HAP-1 (cell line): ENCODE measurements around the gene SMIM1.

Source experiments
- DNase-seq, 2 experiments: peaks; one replicate each; pipeline ENCODE4 v3.0.0-alpha.2; 2016 to 2020; ENCODE audit warnings: low spot score in 2 of 2
- H3K27me3 ChIP-seq: fragments of 250-450 bp; sonication (Bioruptor Pico); 2 replicates; pipeline ENCODE4 v1.5.1; 2020; ENCODE audit warnings: low read depth, mild to moderate bottlenecking, moderate library complexity
- H3K36me3 ChIP-seq: fragments of 250-450 bp; sonication (Bioruptor Pico); replicated peaks from 2 replicates; pipeline ENCODE4 v1.5.1; 2020; ENCODE audit warnings: mild to moderate bottlenecking
- H3K4me1 ChIP-seq: fragments of 250-450 bp; sonication (Bioruptor Pico); 2 replicates; pipeline ENCODE4 v1.5.1; 2020; ENCODE audit warnings: mild to moderate bottlenecking
- H3K4me3 ChIP-seq: fragments of 250-450 bp; sonication (Bioruptor Pico); 2 replicates; pipeline ENCODE4 v1.5.1; 2020; ENCODE audit warnings: mild to moderate bottlenecking, moderate library complexity
- H3K9me3 ChIP-seq: fragments of 250-450 bp; sonication (Bioruptor Pico); 2 replicates; pipeline ENCODE4 v1.5.1; 2020; ENCODE audit warnings: mild to moderate bottlenecking, moderate library complexity
- in situ Hi-C: fragments of 300-500 bp; cut with MboI; formaldehyde crosslinking; loops from 3 replicates; pipeline ENCODE4 v1.14.3; 2020; ENCODE audit warnings: low sequenced_read_pairs, inconsistent platforms, mixed read lengths

SMIM1 gene

DNA sequence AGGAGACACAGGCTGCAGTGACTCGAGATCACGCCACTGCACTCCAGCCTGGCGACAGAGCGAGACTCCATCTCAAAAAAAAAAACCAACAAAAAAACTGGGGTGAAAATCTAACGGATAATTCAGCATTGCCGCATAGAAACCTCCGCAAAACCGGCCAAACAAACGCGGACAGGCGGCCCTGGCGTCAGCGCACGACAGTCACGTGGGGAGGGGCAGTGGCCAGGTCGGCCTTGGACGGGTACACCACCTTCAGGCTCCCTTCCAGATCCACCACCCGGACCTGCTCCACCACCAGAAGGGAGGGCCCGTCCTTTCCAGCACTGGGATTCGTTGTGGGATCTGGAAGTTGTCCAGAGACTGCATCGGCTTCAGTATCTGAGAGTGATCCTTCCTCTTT, 8.4 kb downstream of the SMIM1 start:
- in situ Hi-C loops: no loop called here
- H3K36me3 ChIP-seq: peaks cover 61% of the 10 kb centered on the region
- no peak for DNase-seq

GRCh38 chr1:3783651-3784474, 11.3 kb downstream of the SMIM1 start:
- DNase-seq: no peak
- H3K9me3 ChIP-seq: no peaks in the 10 kb centered on the region
- in situ Hi-C loops: no loop called here
- no peak overlapping the region for H3K4me3 ChIP-seq
- H3K27me3 ChIP-seq: no peaks in the 10 kb centered on the region
- H3K4me1 ChIP-seq: no peaks in the 10 kb centered on the region
- peaks cover 69% of the 10 kb centered on the region for H3K36me3 ChIP-seq

More for the DNA sequence above, 8.4 kb downstream of the SMIM1 start:
- Histone ChIP-seq H3K27me3 (no peaks in the 10 kb centered on the region), H3K4me1 (no peaks in the 10 kb centered on the region), H3K4me3 (no peak overlapping the region), H3K9me3 (no peaks in the 10 kb centered on the region)

DNA sequence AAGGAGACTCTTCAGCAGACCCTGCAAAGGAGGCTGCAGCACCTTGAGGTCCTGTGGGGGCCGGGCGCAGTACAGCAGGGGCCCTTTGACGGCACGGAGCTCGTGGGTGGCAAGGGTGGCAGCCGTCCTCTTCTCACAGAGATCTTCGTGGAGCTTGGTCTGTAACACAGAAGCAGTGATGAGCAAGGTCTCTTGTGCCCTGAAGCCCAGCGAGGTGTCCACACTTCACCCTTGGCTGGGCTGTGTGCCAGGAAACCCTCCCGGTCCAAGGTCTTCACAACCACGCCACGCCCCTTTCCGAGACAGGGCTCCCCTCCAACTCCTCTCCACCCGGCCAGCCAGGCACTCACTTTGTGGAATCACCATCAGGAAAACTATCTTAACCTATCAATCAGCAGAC, 12.5 kb downstream of the SMIM1 start:
- in situ Hi-C loops: no loop called here
- DNase-seq: no peak
- Histone ChIP-seq H3K9me3 (no peaks in the 10 kb centered on the region), H3K36me3 (peaks cover 57% of the 10 kb centered on the region), H3K4me3 (no peak overlapping the region), H3K27me3 (no peaks in the 10 kb centered on the region), H3K4me1 (no peaks in the 10 kb centered on the region)

- DNase-seq: peak in 1 of 2 experiments; percentile 46
- H3K27me3 ChIP-seq: no peaks in the 10 kb centered on the region
- in situ Hi-C loops: no loop called here
- H3K9me3 ChIP-seq: no peaks in the 10 kb centered on the region
- H3K36me3 ChIP-seq: peaks cover 51% of the 10 kb centered on the region
- no peak overlapping the region for H3K4me3 ChIP-seq
- H3K4me1 ChIP-seq: no peaks in the 10 kb centered on the region
These were observed 13.1 kb downstream of the SMIM1 start for GRCh38 chr1:3785456-3786157.

- in situ Hi-C loops: no loop called here
- H3K36me3 ChIP-seq: peaks cover 40% of the 10 kb centered on the region
- H3K4me1 ChIP-seq: no peaks in the 10 kb centered on the region
- no peak overlapping the region for H3K4me3 ChIP-seq
- DNase-seq: no peak
- H3K9me3 ChIP-seq: no peaks in the 10 kb centered on the region
- H3K27me3 ChIP-seq: no peaks in the 10 kb centered on the region
These were observed 14.2 kb downstream of the SMIM1 start for GRCh38 chr1:3786468-3787348.

DNA sequence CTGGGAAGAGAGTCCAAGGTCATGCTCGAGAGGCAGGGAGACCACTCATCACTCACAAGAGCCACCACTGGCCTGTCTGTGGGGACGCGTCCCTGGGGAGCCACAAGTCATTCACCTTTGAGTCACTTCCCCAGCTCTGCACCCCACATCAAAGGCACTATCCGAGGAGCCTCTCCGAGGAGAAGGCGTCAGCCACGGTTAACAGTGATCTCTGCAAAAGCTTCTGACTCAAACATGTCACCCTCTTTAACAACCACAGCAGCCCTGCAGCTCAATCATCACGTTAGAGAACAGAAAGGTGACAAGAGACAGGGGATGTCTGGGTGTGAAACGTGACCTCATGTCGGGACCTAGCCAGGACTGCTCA, 14.8 kb downstream of the SMIM1 start:
- no peak for DNase-seq
- Histone ChIP-seq H3K9me3 (no peaks in the 10 kb centered on the region), H3K27me3 (no peaks in the 10 kb centered on the region), H3K36me3 (peaks cover 35% of the 10 kb centered on the region), H3K4me3 (no peak overlapping the region), H3K4me1 (no peaks in the 10 kb centered on the region)
- in situ Hi-C loops: no loop called here

DNA sequence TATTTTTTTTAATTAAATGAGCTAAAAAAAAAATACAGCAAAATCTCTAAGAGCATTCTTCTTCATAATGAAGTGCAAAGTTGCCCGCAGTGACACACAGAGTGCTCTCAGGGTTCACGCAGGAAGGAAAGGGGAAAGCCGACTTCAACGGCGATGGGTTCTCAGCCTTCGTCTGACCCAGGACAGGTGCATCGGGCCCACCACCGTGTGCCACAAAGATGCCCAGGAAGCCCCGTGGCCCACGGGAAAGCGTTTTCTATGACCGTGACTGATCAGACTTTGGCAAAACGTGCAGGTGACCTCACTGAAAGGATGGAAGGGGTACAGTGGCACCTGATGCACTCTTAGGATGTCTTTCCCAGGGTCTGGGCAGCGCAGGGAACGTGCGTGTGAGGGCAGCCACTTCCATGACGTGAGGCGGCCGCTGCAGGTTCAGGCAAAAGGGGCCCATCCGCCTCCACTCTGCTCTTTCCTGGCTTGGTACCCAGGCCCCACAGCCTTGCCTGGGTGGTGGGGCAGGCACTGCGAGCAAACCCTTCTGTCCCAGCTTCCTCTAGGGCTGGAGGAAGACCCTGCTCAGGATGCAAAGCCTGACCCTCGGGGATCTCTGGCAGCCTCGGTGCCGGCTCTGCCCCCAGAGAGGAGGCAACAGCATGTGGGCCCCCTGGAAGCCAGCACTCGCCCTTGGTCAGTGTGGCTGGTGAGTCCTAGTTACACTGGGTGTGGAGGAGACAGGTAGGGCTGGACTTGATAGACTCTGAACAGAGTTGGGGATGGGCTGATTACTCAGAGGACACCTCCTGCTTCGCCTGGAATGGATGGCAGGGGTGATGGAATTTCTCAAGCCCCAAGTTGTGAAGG, 15.4 kb downstream of the SMIM1 start:
- Histone ChIP-seq H3K36me3 (peaks cover 32% of the 10 kb centered on the region), H3K4me1 (peaks cover 3% of the 10 kb centered on the region), H3K4me3 (no peak overlapping the region), H3K9me3 (no peaks in the 10 kb centered on the region), H3K27me3 (no peaks in the 10 kb centered on the region)
- DNase-seq: no peak
- in situ Hi-C loops: no loop called here

DNA sequence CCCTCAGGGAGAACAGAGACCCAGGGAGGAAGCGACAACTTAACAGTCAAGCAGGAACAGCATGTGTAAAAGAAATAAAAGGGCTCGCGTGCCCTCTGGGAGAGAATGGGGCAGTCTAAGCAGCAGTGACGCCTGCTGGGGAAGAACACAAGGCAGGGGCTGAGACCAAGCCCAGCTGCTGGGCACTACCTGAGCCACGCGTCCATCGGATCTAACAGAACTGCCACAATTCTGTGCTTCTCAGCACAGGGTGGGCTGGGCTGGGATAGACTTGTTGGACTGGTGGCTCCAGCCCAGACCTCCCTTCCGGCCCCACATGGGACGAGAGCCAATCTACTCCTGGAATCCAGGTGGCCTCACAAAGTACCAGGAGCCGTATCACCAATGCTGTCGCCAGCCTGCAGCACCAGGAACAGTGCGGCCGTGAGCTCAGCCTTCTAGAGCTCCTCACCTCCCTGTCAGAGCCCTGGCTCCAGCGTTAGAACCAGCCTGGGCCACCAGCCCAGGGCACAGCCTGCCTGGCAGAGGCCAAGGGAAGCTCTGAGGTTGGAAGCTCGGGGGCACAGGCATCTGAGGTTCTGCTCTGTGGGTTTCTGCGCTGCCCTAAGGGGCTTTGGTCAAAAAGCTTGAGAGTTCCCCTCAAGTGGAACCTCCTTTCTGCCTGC, 16.3 kb downstream of the SMIM1 start:
- peaks cover 27% of the 10 kb centered on the region for H3K36me3 ChIP-seq
- no peaks in the 10 kb centered on the region for H3K27me3 ChIP-seq
- no peak for DNase-seq
- no peaks in the 10 kb centered on the region for H3K9me3 ChIP-seq
- in situ Hi-C loops: no loop called here
- peaks cover 7% of the 10 kb centered on the region for H3K4me1 ChIP-seq
- no peak overlapping the region for H3K4me3 ChIP-seq

DNA sequence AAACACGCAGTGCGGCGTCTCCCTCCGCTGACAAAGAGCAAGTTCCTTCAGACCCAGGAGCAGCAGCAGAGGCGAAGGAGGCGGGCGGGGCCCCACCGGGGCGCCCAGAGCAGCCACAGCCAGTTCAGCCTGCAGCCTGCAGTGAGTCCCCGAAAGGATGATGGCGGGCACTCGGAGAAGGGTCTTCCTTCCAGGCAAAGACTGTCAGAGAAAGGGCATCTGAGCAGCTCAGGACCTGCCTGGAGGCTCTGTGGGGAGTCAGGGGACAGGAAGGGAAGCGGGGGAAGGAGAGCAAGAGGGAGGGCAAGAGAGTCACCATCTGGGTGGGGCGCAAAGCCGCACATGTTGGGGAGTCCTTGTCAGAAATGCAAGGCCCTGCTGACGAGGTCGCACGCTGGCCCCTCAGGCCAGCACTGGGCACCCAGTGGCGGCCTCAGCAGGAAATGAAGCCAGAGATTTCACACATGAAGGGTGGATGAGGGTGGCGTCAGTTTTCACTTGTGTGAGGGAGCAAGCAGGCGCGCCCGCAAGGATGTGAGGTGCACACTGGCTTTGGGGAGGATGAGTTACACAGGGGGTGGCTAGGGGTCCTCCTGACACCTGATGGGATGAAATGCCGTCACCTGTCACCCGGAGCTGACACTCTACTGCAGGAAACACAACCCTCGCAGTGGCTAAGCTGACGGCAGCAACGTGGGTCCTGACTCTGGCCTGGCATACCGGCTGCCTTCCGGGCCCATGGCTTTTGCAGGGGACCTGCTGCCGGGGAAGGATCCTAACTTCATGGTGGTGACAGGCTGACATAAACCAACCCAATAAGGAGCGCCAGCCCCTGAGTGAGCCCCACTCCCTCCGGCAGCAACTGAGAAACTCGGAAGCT, 17.1 kb downstream of the SMIM1 start:
- H3K9me3 ChIP-seq: no peaks in the 10 kb centered on the region
- H3K36me3 ChIP-seq: peaks cover 19% of the 10 kb centered on the region
- H3K4me1 ChIP-seq: peaks cover 15% of the 10 kb centered on the region
- in situ Hi-C loops: no loop called here
- H3K27me3 ChIP-seq: no peaks in the 10 kb centered on the region
- no peak overlapping the region for H3K4me3 ChIP-seq
- no peak for DNase-seq

DNA sequence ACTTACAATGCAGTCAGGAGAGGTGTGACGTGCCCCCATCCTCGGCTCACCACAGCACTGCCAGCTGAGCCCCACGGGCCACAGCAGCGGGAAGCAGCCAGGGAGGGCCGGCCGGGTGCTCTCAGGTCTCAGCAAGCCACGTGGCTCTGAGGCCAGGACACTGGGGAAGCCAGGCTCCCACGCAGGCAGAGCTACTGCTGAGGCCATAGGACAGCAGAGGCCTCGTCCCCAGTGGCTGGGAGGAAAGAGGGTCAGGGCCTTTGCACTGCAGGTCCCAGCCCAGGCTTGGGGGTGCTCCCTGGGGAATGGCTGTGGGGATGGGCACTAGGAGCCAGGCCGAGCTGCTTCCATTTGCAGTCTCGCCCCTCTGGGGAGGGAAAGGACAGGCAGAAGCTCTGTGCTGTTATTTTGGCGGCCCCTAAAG, 18.0 kb downstream of the SMIM1 start:
- no peak for DNase-seq
- Histone ChIP-seq H3K9me3 (no peaks in the 10 kb centered on the region), H3K4me1 (peaks cover 19% of the 10 kb centered on the region)

GRCh38 chr1:3790952-3791351, 18.4 kb downstream of the SMIM1 start:
- DNase-seq: no peak
- Histone ChIP-seq H3K4me3 (no peak overlapping the region), H3K27me3 (no peaks in the 10 kb centered on the region), H3K4me1 (peaks cover 19% of the 10 kb centered on the region), H3K36me3 (peaks cover 8% of the 10 kb centered on the region), H3K9me3 (no peaks in the 10 kb centered on the region)
- in situ Hi-C loops: no loop called here

More for the DNA sequence above, 18.0 kb downstream of the SMIM1 start:
- Histone ChIP-seq H3K27me3 (no peaks in the 10 kb centered on the region), H3K36me3 (peaks cover 11% of the 10 kb centered on the region), H3K4me3 (no peak overlapping the region)
- in situ Hi-C loops: no loop called here
